ENCODE measurements around the gene FOXR1. TPM values are rescaled to one million over a fixed set of nuclear protein-coding genes. Genes with fewer than 3 reads are reported as not detected.
"Not testable (repeated sequence)": the region's sequence is repeated elsewhere in the genome, so short reads cannot be mapped to it uniquely, and the experiment has no call there.

FOXR1 gene
- total RNA-seq, 2 donors from 2014 or later, result not detected

GRCh38 chr11:118980191-118980881 lies 8.8 kb downstream of the FOXR1 start:
- DNase-seq (peak in 1 of 2 donors; percentile 34), ATAC-seq (peak; percentile 67)
- intact Hi-C loops (cut with DNase I, micrococcal nuclease), result no loop called here

DNA sequence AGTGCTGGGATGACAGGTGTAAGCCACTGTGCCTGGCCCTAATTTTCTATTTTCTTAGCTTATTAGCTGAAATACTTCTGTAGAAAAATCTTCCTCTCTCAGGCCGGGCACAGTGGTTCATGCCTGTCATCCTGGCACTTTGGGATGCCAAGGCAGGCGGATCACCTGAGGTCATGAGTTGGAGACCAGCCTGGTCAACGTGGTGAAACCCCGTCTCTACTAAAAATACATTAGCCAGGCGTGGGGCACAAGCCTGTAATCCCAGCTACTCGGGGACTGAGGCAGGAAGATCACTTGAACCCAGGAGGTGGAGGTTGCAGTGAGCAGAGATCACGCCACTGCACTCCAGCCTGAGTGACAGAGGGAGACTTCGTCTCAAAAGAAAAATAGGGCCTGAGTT lies 12.8 kb downstream of the FOXR1 start:
- ATAC-seq; DNase-seq; intact Hi-C loops (cut with DNase I, micrococcal nuclease): not testable (repeated sequence)

- no peak for ATAC-seq
- no peak for DNase-seq
- intact Hi-C loops (cut with DNase I, micrococcal nuclease), result no loop called here
Measured at GRCh38 chr11:118984825-118985224, 13.3 kb downstream of the FOXR1 start.

DNA sequence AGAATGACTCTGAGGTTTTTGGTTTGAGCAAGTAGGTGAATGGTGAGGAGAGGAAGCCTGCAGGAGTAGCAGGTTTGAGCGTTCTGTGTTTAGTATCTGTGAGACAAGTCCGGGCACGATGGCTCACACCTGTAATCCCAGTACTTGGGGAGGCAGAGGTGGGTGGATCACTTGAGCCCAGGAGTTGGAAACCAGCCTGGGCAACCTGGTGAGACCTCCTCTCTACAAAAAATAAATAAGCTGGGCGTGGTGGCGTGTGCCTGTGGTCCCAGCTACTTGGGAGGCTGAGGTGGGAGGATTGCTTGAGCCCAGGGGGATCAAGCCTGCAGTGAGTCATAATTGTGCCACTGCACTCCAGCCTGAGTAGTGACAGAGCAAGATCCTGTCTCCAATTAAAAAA lies 16.7 kb downstream of the FOXR1 start:
- DNase-seq (no peak), ATAC-seq (no peak)
- intact Hi-C loops (cut with DNase I, micrococcal nuclease), result no loop called here

DNA sequence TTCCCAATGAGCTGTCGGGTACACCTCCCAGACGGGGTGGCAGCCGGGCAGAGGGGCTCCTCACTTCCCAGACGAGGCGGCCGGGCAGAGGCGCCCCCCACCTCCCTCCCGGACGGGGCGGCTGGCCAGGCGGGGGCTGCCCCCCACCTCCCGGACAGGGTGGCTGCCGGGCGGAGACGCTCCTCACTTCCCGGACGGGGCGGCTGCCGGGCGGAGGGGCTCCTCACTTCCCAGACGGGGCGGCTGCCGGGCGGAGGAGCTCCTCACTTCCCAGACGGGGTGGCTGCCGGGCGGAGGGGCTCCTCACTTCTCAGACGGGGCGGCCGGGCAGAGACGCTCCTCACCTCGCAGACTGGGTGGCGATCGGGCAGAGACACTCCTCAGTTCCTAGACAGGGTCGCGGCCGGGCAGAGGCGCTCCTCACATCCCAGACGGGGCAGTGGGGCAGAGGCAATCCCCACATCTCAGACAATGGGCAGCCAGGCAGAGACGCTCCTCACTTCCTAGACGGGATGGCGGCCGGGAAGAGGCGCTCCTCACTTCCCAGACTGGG lies 20.0 kb downstream of the FOXR1 start:
- DNase-seq; ATAC-seq; intact Hi-C loops (cut with DNase I, micrococcal nuclease): not testable (repeated sequence)

GRCh38 chr11:118996926-118997626 lies 25.5 kb downstream of the FOXR1 start:
- intact Hi-C loops (cut with DNase I, micrococcal nuclease), result no loop called here
- ATAC-seq (peak; percentile 23), DNase-seq (peak in 1 of 2 donors; percentile 23)

- ATAC-seq (peak; percentile 100), DNase-seq (peak; percentile 95 to 97)
- intact Hi-C loops (cut with DNase I, micrococcal nuclease), result no loop called here
Measured at GRCh38 chr11:118997627-118998387, 26.2 kb downstream of the FOXR1 start, which contains the start of gene CENATAC. Gene CENATAC (plus strand): TSS chr11:118998138. CDS start chr11:118998198, 60 bp downstream.

DNA sequence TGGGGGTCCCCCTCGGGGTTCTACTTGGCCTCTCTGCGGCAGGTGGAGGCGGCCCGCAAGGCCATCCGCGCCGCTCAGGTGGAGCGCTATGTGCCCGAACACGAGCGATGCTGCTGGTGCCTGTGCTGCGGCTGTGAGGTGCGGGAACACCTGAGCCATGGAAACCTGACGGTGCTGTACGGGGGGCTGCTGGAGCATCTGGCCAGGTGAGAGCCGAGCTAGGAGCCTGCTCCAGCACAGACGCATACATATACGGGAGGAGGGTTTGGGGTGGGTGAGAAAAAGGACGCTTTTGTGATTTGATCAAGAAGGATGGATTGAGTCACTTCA lies 26.8 kb downstream of the FOXR1 start:
- intact Hi-C loops (cut with DNase I, micrococcal nuclease), result no loop called here
- ATAC-seq (peak; percentile 51), DNase-seq (no peak)

DNA sequence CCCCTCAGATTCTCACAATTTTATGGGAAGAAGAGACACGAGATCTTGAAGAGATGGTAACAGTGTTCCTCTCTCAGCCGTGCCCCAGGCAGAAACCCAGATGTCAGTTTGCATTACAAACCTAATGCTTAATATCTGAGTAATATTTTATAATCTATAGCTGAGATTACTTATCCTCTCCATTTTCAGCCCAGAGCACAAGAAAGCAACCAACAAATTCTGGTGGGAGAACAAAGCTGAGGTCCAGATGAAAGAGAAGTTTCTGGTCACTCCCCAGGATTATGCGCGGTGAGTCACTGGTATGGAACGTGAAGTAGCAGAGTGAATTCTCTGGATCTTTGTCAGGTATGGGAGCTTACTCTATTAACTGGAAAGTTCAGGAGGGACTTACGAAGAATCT lies 27.3 kb downstream of the FOXR1 start:
- intact Hi-C loops (cut with DNase I, micrococcal nuclease), result no loop called here
- DNase-seq (no peak), ATAC-seq (no peak)

- DNase-seq (no peak), ATAC-seq (no peak)
- intact Hi-C loops (cut with DNase I, micrococcal nuclease), result no loop called here
Measured at GRCh38 chr11:119000906-119001305, 29.3 kb downstream of the FOXR1 start.

DNA sequence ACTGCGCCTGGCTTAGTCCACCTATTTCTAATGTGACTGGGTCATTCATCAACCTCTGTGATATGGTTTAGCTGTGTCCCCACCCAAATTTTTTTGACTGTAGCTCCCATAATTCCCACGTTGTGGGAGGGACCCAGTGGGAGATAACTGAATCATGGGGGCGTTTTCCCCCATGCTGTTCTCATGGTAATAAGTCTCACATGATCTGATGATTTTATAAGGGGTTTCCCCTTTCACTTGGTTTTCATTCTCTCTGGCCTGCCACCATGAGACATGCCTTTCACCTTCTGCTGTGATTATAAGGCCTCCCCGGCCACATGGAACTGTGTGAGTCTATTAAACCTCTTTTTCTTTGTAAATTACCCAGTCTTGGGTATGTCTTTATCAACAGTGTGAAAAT lies 35.1 kb downstream of the FOXR1 start:
- intact Hi-C loops (cut with DNase I, micrococcal nuclease), result no loop called here
- ATAC-seq, result no peak
- no peak for DNase-seq

DNA sequence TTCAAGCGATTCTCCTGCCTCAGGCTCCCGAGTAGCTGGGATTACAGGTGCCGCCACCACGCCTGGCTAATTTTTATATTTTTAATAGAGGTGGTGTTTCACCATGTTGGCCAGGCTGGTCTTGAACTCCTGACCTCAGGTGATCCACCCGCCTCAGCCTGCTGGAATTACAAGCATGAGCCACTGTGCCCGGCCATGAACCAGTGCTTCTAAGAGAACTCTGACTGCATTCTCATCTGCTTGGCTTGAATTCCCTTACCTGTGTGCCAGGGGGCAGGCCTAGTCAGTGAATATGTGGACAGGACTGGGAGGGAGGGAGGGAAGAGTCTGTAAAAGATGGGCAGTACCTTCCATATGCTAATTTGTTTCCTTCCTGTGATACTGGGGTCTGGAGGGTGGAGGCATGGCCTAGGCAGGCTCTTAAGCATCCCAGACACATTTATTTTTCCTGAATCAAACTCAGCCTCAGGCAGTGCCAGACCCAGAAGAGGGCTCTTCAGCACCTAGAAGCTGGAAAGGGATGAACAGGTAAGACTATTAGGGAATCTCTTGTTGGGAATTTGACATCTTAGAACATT lies 40.0 kb downstream of the FOXR1 start:
- no peak for DNase-seq

DNA sequence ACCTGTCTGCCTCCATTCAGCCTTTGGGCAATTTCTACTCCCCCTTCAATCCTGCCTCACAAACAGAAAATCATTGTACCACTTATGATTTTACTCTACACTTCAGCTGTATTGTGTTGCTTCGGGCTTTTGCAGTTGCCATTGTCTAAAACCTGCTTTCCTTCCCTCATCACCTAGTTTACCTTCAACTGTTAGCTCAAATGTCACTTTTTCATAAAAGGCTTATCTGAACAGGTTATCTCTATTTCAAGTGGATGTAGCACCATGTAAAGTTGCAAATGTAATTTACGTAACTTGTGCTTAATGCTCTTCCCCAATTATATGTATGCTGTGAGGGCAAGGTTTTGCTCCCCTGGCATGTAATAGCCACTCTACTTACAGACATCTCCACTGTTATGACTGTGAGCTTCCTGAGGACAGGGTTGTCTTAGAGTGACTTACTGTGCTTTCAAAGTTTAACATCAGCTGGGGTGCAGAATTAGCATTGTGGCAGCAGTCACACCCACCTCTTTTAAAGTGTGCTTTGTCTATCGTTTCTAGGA lies 41.1 kb downstream of the FOXR1 start:
- intact Hi-C loops (cut with DNase I, micrococcal nuclease), result no loop called here
- DNase-seq (no peak), ATAC-seq (no peak)

More for the DNA sequence above, 40.0 kb downstream of the FOXR1 start:
- ATAC-seq, result no peak
- intact Hi-C loops (cut with DNase I, micrococcal nuclease), result no loop called here

GRCh38 chr11:119014209-119014924 lies 42.8 kb downstream of the FOXR1 start:
- DNase-seq (no peak), ATAC-seq (no peak)
- intact Hi-C loops (cut with DNase I, micrococcal nuclease), result no loop called here

DNA sequence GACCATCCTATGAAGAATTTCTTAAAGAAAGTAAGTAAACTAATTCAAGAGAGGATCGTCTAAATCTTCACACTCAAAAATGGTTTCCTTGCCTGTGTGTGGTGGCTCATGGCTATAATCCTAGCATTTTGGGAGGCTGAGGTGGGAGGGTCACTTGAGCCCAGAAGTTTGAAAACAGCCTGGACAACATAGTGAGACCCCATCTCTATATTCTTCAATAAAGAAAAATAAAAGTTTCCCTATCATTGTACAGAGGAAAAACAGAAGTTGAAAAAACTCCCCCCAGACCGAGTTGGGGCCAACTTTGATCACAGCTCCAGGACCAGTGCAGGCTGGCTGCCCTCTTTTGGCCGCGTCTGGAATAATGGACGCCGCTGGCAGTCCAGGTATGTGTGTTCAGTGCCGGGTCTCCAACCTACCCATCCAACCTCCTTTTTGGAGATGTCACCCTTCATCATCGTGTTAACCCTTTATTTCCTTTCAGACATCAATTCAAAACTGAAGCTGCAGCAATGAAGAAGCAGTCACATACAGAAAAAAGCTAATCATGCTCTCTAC lies 43.6 kb downstream of the FOXR1 start:
- ATAC-seq, result no peak
- intact Hi-C loops (cut with DNase I, micrococcal nuclease), result no loop called here
- no peak for DNase-seq

- ATAC-seq (no peak), DNase-seq (no peak)
- intact Hi-C loops (cut with DNase I, micrococcal nuclease), result no loop called here
Measured at GRCh38 chr11:119016216-119017009, 44.9 kb downstream of the FOXR1 start.

GRCh38 chr11:119017377-119017776 lies 45.8 kb downstream of the FOXR1 start:
- ATAC-seq; DNase-seq; intact Hi-C loops (cut with DNase I, micrococcal nuclease): not testable (repeated sequence)
